OCI-LY7 (cell line): ENCODE data around the gene STRA8. TPM values are rescaled to one million over a fixed set of nuclear protein-coding genes. Genes with fewer than 3 reads are reported as not detected.

Experiments
- BruUV-seq: library from RNA; stranded (reverse); fragments of 400-500 nt; replicated peaks from 2 replicates; lab custom pipeline; 2021; lab: Mats Ljungman, UMichigan
- CTCF ChIA-PET: fragments of 300-600 bp; sonication (Branson Sonifier 250); formaldehyde crosslinking; loops from one replicate; lab custom pipeline; 2022; ENCODE audit warnings: antibody characterized with exemption; ENCODE audit not compliant: unreplicated experiment; lab: Charles Lee
- POLR2A ChIA-PET: fragments of 300-600 bp; sonication (Branson Sonifier 250); formaldehyde crosslinking; loops from one replicate; lab custom pipeline; 2022; ENCODE audit warnings: antibody characterized with exemption; lab: Charles Lee
- DNase-seq: peaks from one replicate; pipeline ENCODE4 v3.0.0-alpha.2; 2015; ENCODE audit warnings: low spot score
- H2AFZ ChIP-seq: fragments of 200-600 bp; sonication (generic), shearing (Covaris generic); 2 replicates; pipeline ENCODE4 v1.6.1; 2014; ENCODE audit warnings: mild to moderate bottlenecking, antibody characterized with exemption, low read length, moderate library complexity
- H3K27ac ChIP-seq: fragments of 200-600 bp; sonication (generic); 2 replicates; pipeline ENCODE4 v1.5.1; 2014; ENCODE audit warnings: mixed run types, low read depth, mild to moderate bottlenecking, moderate library complexity, low read length, inconsistent platforms; ENCODE audit not compliant: poor library complexity, severe bottlenecking
- H3K36me3 ChIP-seq: fragments of 200-600 bp; sonication (generic); 2 replicates; pipeline ENCODE4 v1.6.1; 2014; ENCODE audit warnings: mild to moderate bottlenecking, antibody characterized with exemption, low read length, moderate library complexity, mixed read lengths; ENCODE audit not compliant: insufficient read depth
- H3K4me1 ChIP-seq: fragments of 200-600 bp; sonication (generic); 2 replicates; pipeline ENCODE4 v1.5.1; 2014; ENCODE audit warnings: mild to moderate bottlenecking, low read length; ENCODE audit not compliant: insufficient read depth, poor library complexity, severe bottlenecking
- H3K4me2 ChIP-seq: fragments of 200-600 bp; sonication (generic); 2 replicates; pipeline ENCODE4 v1.6.1; 2014; ENCODE audit warnings: mild to moderate bottlenecking, low read length
- H3K4me3 ChIP-seq: fragments of 200-600 bp; sonication (generic); 2 replicates; pipeline ENCODE4 v1.5.1; 2014; ENCODE audit warnings: mild to moderate bottlenecking, low read depth, low read length; ENCODE audit not compliant: poor library complexity, severe bottlenecking
- H3K79me2 ChIP-seq: fragments of 200-600 bp; sonication (generic); 2 replicates; pipeline ENCODE4 v1.6.1; 2016; ENCODE audit warnings: low read depth, mild to moderate bottlenecking, low read length, moderate library complexity, mixed read lengths; ENCODE audit not compliant: insufficient read depth
- H3K9me2 ChIP-seq: fragments of 200-600 bp; sonication (generic); 2 replicates; pipeline ENCODE4 v1.6.1; 2016; ENCODE audit warnings: mild to moderate bottlenecking, low read length, mixed read lengths; ENCODE audit not compliant: insufficient read depth
- H3K9me3 ChIP-seq: fragments of 200-600 bp; sonication (generic); 2 replicates; pipeline ENCODE4 v1.6.1; 2014; ENCODE audit warnings: mild to moderate bottlenecking, mixed run types, low read length, mixed read lengths
- H4K20me1 ChIP-seq: fragments of 200-600 bp; sonication (generic); 2 replicates; pipeline ENCODE4 v1.6.1; 2014; ENCODE audit warnings: mild to moderate bottlenecking, antibody characterized with exemption, low read length, moderate library complexity, mixed read lengths; ENCODE audit not compliant: insufficient read depth
- CTCF ChIP-seq: fragments of 200-600 bp; sonication (generic); conservative IDR thresholded peaks from 2 replicates; pipeline ENCODE4 v1.5.1; 2014; ENCODE audit warnings: mild to moderate bottlenecking, antibody characterized with exemption, low read length, moderate library complexity, mixed read lengths
- EZH2phosphoT487 ChIP-seq: fragments of 200-600 bp; sonication (generic); IDR thresholded peaks from 2 replicates; pipeline ENCODE4 v1.6.1; 2018; ENCODE audit warnings: low read depth, borderline replicate concordance, mild to moderate bottlenecking, mixed run types, antibody characterized with exemption, low read length, moderate library complexity, mixed read lengths
- intact Hi-C: fragments of 100-400 bp; cut with micrococcal nuclease; formaldehyde crosslinking; loops from one replicate; pipeline ENCODE4 v1.10.0; 2022; ENCODE audit not compliant: unreplicated experiment
- total RNA-seq, 2 experiments: library from RNA; depleted of rRNA in 1 of 2; stranded (reverse); fragments of >200 nt in 1 of 2; shearing (Covaris generic) in 1 of 2; gene quantifications; 2 replicates each; pipeline ENCODE4 v1.2.3, GENCODE V29; 2014 to 2022

STRA8 gene
- total RNA-seq, 2 experiments from 2014 or later: not detected

GRCh38 chr7:135282561-135283254, 49.1 kb downstream of the STRA8 start:
- BruUV-seq: no TSS peak
- CTCF ChIA-PET: no interaction called here
- no peak for TF ChIP-seq EZH2phosphoT487
- no peak for TF ChIP-seq CTCF
- intact Hi-C loops: loop anchor here (5.0 kb wide), 3 partner anchors 365 to 430 kb away; partner anchors contain the start of gene STMP1
- Histone ChIP-seq H2AFZ (no peak overlapping the region), H3K36me3 (peaks cover 3% of the 10 kb centered on the region; the same call in 1 of the 2 replicates), H3K4me2 (no peak overlapping the region), H3K4me1 (no peaks in the 10 kb centered on the region), H3K79me2 (no peaks in the 10 kb centered on the region), H3K4me3 (no peak overlapping the region), H3K27ac (no peak overlapping the region), H3K9me2 (no peaks in the 10 kb centered on the region), H4K20me1 (no peaks in the 10 kb centered on the region), H3K9me3 (no peaks in the 10 kb centered on the region)
- DNase-seq: no peak
- POLR2A ChIA-PET: interaction anchor here (0.6 kb wide), 1 partner anchor 313 kb away, joined by 3 read pairs; no protein-coding TSS in a partner anchor

DNA sequence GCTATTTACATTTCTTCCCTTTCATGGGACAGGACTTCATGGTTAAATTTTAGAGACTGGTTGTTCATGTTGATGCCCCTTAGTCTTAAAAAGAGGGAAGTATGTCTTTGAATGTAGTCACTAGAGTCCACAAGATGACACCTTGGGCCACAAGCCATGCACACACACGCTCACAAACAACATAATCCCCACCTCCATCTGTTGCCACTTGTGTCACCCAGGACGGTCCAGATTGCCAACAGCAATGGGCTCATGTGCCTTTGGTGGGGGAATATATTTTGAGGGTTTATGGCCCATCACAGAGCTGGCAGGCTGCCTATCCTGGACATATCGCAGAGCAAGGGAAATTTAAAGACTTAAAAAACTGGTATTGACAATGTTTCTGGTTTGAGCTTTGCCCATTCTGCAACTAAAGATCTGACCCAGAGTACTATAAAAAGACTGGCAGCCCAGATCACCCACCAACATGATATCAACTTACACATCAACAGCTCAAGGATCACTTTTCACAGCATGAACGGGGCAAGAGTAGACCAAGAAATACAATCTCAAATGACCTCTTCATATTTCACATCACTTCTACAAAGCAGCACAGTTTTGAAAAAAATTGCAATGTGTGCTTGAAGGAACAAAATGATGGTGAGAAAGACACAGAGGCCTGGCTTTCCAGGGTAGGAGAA, 50.5 kb downstream of the STRA8 start:
- intact Hi-C loops: loop anchor here (2.0 to 5.0 kb wide), 4 partner anchors 317 to 428 kb away; partner anchors contain the start of gene STMP1
- ChIA-PET CTCF (interaction anchor here (1.1 kb wide), 1 partner anchor 10 kb away, joined by 3 read pairs; no protein-coding TSS in a partner anchor), POLR2A (no interaction called here)
- H3K4me1 ChIP-seq: no peaks in the 10 kb centered on the region
- H3K79me2 ChIP-seq: no peaks in the 10 kb centered on the region
- H3K9me2 ChIP-seq: no peaks in the 10 kb centered on the region
- H3K4me2 ChIP-seq: no peak overlapping the region
- H3K9me3 ChIP-seq: no peaks in the 10 kb centered on the region
- H2AFZ ChIP-seq: no peak overlapping the region
- DNase-seq: no peak
- H4K20me1 ChIP-seq: no peaks in the 10 kb centered on the region
- no TSS peak for BruUV-seq
- H3K36me3 ChIP-seq: peaks cover 3% of the 10 kb centered on the region; the same call in 1 of the 2 replicates
- no peak overlapping the region for H3K4me3 ChIP-seq
- no peak overlapping the region for H3K27ac ChIP-seq
- TF ChIP-seq EZH2phosphoT487: no peak
- TF ChIP-seq CTCF: no peak
